HepG2 (cell line): Measurements from ENCODE around the gene DENND5B. TPM values are rescaled to one million over a fixed set of nuclear protein-coding genes. Genes with fewer than 3 reads are reported as not detected.

Experiments used
- MEIS2 ChIP-seq: sonication (generic); formaldehyde crosslinking; IDR thresholded peaks from 2 replicates; pipeline ENCODE4 v1.9.0; 2021; ENCODE audit warnings: mild to moderate bottlenecking, missing genetic modification reagents
- NR2F6 ChIP-seq, 2 experiments: IDR thresholded peaks; 2 replicates each; pipeline ENCODE4 v1.6.1; 2016; ENCODE audit warnings: antibody characterized with exemption in 1 of 2, mild to moderate bottlenecking in 1 of 2
- SNRNP70 ChIP-seq: fragments of 200-400 bp; formaldehyde crosslinking; IDR thresholded peaks from 2 replicates; pipeline ENCODE4 v1.6.1; 2017; ENCODE audit warnings: mild to moderate bottlenecking, low read depth, low read length, moderate library complexity
- ZNF451 ChIP-seq: sonication (generic); formaldehyde crosslinking; IDR thresholded peaks from 2 replicates; pipeline ENCODE4 v1.5.0; 2020; ENCODE audit warnings: mild to moderate bottlenecking, missing genetic modification reagents
- polyA plus RNA-seq, 8 experiments: library from polyadenylated mRNA; depleted of rRNA in 3 of 8; stranded (reverse) in 7 of 8; unstranded in 1 of 8; fragments of >200 nt; fragmentation: Illumina TruSeq in 4 of 8; extraction: Trizol in 4 of 8; gene quantifications; 2 replicates each; pipeline versions ENCODE4 v1.2.1 to v1.2.3, GENCODE V29; 2011 to 2016; ENCODE audit warnings: low read depth in 4 of 8, missing spikeins in 1 of 8, mixed read lengths in 1 of 8; ENCODE audit not compliant: insufficient read depth in 1 of 8
- total RNA-seq, 5 experiments: library from RNA; depleted of rRNA; stranded (reverse); fragments of >200 nt; fragmentation: Illumina TruSeq; extraction: Trizol; gene quantifications; 2 replicates each; pipeline ENCODE4 v1.2.3, GENCODE V29; 2016; ENCODE audit warnings: low read depth in 1 of 5
- TF ChIP-seq, protein P1 (sequence below): sonication (generic); formaldehyde crosslinking; IDR thresholded peaks from 2 replicates; pipeline ENCODE4 v1.4.0; 2020; ENCODE audit warnings: missing genetic modification reagents
- TF ChIP-seq, protein P2 (sequence below): sonication (generic); formaldehyde crosslinking; IDR thresholded peaks from 2 replicates; pipeline ENCODE4 v1.8.1; 2023; ENCODE audit warnings: mild to moderate bottlenecking, moderate library complexity, missing genetic modification reagents
- TF ChIP-seq, protein P3 (sequence below): sonication (generic); formaldehyde crosslinking; IDR thresholded peaks from 2 replicates; pipeline ENCODE4 v1.4.0; 2020; ENCODE audit warnings: mild to moderate bottlenecking, missing genetic modification reagents
- TF ChIP-seq, protein P4 (sequence below): sonication (generic); formaldehyde crosslinking; IDR thresholded peaks from 2 replicates; pipeline ENCODE4 v1.5.0; 2020; ENCODE audit warnings: missing genetic modification reagents
- TF ChIP-seq, protein P5 (sequence below): fragments of 450-650 bp; IDR thresholded peaks from 2 replicates; pipeline ENCODE4 v1.6.1; 2016
- TF ChIP-seq, protein P6 (sequence below): sonication (generic); formaldehyde crosslinking; IDR thresholded peaks from 2 replicates; pipeline ENCODE4 v1.8.0; 2022; ENCODE audit warnings: missing genetic modification reagents, mild to moderate bottlenecking, moderate library complexity, borderline replicate concordance
- TF ChIP-seq, protein P7 (sequence below), 2 experiments: sonication (generic) in 1 of 2; formaldehyde crosslinking in 1 of 2; IDR thresholded peaks; 2 replicates each; pipeline versions ENCODE4 v1.4.0 to v1.6.1; 2016 to 2020; ENCODE audit warnings: borderline replicate concordance in 1 of 2, low read depth in 1 of 2, mild to moderate bottlenecking in 1 of 2, missing genetic modification reagents in 1 of 2
- TF ChIP-seq, protein P8 (sequence below): sonication (generic); formaldehyde crosslinking; IDR thresholded peaks from 2 replicates; pipeline ENCODE4 v1.5.1; 2020; ENCODE audit warnings: missing genetic modification reagents, mild to moderate bottlenecking, borderline replicate concordance

DENND5B gene
- total and polyA plus RNA-seq, 2 of the 13 experiments (the other 11 are each of a cell fraction or from before 2014, with no cell fraction given): 14.7 to 18.7 TPM

DNA sequence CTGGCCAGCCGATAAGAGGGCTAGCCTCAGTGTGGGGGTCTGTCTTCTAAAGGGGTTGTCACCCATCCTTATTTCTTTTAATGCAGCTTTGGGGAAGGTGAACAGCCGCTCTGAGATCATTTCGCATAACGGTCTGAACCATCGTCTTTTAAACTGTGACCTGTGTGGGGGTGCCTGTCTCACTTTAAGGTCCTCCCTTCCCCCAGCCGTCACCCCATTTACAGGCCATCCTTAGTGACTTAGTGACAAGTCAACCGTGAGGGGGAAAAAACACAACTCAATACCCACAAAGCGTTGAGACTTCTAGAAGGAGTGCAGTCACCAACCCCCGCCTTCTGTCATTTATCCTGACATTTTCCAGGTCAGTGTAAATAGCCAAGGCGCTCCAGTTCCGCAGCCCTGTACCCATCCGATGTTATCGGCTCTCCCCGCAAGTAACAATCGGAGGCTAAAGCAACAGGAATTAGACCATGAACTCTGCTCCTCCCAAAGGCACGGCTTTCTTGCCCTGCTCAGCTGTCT is 505 bp upstream of the DENND5B start (continued):
- TF ChIP-seq, protein P1, sequence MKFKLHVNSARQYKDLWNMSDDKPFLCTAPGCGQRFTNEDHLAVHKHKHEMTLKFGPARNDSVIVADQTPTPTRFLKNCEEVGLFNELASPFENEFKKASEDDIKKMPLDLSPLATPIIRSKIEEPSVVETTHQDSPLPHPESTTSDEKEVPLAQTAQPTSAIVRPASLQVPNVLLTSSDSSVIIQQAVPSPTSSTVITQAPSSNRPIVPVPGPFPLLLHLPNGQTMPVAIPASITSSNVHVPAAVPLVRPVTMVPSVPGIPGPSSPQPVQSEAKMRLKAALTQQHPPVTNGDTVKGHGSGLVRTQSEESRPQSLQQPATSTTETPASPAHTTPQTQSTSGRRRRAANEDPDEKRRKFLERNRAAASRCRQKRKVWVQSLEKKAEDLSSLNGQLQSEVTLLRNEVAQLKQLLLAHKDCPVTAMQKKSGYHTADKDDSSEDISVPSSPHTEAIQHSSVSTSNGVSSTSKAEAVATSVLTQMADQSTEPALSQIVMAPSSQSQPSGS (CRISPR knock-in tag): no peak
- TF ChIP-seq, protein P2, sequence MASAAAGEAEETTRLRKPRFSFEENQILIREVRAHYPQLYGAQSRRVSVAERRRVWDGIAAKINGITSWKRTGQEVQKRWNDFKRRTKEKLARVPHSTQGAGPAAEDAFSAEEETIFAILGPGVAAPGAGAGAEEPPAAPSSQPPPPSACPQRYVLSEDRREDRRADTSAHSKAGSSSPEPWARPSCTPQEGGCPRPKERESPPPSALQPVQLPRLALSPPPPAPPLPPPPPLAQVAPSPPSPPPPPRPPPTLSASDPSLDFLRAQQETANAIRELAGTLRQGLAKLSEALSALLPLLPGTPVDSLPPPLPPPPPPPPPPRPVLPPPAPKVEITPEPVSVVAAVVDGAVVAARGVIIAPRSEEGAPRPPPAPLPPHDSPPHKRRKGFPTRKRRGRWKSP (CRISPR knock-in tag): 0 out of 2 replicates have a peak, but pooled peaks have one; percentile 34
- TF ChIP-seq SNRNP70 (no peak), ZNF451 (CRISPR knock-in tag) (no peak), NR2F6 (IDR thresholded peaks at IDR 0.05) (no peak), NR2F6 (CRISPR knock-in tag; IDR thresholded peaks at IDR 0.05) (no peak), MEIS2 (CRISPR knock-in tag) (no peak)
- TF ChIP-seq, protein P3, sequence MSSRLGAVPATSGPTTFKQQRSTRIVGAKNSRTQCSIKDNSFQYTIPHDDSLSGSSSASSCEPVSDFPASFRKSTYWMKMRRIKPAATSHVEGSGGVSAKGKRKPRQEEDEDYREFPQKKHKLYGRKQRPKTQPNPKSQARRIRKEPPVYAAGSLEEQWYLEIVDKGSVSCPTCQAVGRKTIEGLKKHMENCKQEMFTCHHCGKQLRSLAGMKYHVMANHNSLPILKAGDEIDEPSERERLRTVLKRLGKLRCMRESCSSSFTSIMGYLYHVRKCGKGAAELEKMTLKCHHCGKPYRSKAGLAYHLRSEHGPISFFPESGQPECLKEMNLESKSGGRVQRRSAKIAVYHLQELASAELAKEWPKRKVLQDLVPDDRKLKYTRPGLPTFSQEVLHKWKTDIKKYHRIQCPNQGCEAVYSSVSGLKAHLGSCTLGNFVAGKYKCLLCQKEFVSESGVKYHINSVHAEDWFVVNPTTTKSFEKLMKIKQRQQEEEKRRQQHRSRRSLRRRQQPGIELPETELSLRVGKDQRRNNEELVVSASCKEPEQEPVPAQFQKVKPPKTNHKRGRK (CRISPR knock-in tag): no peak
- TF ChIP-seq, protein P4, sequence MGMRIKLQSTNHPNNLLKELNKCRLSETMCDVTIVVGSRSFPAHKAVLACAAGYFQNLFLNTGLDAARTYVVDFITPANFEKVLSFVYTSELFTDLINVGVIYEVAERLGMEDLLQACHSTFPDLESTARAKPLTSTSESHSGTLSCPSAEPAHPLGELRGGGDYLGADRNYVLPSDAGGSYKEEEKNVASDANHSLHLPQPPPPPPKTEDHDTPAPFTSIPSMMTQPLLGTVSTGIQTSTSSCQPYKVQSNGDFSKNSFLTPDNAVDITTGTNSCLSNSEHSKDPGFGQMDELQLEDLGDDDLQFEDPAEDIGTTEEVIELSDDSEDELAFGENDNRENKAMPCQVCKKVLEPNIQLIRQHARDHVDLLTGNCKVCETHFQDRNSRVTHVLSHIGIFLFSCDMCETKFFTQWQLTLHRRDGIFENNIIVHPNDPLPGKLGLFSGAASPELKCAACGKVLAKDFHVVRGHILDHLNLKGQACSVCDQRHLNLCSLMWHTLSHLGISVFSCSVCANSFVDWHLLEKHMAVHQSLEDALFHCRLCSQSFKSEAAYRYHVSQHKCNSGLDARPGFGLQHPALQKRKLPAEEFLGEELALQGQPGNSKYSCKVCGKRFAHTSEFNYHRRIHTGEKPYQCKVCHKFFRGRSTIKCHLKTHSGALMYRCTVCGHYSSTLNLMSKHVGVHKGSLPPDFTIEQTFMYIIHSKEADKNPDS: no peak
- TF ChIP-seq, protein P5, sequence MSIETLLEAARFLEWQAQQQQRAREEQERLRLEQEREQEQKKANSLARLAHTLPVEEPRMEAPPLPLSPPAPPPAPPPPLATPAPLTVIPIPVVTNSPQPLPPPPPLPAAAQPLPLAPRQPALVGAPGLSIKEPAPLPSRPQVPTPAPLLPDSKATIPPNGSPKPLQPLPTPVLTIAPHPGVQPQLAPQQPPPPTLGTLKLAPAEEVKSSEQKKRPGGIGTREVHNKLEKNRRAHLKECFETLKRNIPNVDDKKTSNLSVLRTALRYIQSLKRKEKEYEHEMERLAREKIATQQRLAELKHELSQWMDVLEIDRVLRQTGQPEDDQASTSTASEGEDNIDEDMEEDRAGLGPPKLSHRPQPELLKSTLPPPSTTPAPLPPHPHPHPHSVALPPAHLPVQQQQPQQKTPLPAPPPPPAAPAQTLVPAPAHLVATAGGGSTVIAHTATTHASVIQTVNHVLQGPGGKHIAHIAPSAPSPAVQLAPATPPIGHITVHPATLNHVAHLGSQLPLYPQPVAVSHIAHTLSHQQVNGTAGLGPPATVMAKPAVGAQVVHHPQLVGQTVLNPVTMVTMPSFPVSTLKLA: no peak
- TF ChIP-seq, protein P6, sequence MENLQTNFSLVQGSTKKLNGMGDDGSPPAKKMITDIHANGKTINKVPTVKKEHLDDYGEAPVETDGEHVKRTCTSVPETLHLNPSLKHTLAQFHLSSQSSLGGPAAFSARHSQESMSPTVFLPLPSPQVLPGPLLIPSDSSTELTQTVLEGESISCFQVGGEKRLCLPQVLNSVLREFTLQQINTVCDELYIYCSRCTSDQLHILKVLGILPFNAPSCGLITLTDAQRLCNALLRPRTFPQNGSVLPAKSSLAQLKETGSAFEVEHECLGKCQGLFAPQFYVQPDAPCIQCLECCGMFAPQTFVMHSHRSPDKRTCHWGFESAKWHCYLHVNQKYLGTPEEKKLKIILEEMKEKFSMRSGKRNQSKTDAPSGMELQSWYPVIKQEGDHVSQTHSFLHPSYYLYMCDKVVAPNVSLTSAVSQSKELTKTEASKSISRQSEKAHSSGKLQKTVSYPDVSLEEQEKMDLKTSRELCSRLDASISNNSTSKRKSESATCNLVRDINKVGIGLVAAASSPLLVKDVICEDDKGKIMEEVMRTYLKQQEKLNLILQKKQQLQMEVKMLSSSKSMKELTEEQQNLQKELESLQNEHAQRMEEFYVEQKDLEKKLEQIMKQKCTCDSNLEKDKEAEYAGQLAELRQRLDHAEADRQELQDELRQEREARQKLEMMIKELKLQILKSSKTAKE (CRISPR knock-in tag): no peak
- TF ChIP-seq, protein P7, sequence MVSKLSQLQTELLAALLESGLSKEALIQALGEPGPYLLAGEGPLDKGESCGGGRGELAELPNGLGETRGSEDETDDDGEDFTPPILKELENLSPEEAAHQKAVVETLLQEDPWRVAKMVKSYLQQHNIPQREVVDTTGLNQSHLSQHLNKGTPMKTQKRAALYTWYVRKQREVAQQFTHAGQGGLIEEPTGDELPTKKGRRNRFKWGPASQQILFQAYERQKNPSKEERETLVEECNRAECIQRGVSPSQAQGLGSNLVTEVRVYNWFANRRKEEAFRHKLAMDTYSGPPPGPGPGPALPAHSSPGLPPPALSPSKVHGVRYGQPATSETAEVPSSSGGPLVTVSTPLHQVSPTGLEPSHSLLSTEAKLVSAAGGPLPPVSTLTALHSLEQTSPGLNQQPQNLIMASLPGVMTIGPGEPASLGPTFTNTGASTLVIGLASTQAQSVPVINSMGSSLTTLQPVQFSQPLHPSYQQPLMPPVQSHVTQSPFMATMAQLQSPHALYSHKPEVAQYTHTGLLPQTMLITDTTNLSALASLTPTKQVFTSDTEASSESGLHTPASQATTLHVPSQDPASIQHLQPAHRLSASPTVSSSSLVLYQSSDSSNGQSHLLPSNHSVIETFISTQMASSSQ (IDR thresholded peaks at IDR 0.05; ENCODE audit: low read depth): no peak
- TF ChIP-seq, protein P7 (CRISPR knock-in tag; IDR thresholded peaks at IDR 0.05; ENCODE audit: borderline replicate concordance): no peak
- TF ChIP-seq, protein P8, sequence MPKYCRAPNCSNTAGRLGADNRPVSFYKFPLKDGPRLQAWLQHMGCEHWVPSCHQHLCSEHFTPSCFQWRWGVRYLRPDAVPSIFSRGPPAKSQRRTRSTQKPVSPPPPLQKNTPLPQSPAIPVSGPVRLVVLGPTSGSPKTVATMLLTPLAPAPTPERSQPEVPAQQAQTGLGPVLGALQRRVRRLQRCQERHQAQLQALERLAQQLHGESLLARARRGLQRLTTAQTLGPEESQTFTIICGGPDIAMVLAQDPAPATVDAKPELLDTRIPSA (CRISPR knock-in tag): no peak
